SH-SY5Y (cell line): ENCODE results near the gene UBE2J2.

ENCODE experiments used
- GATA2 ChIP-seq: IDR thresholded peaks from 2 replicates; pipeline ENCODE4 v1.6.1; 2011; ENCODE audit warnings: mild to moderate bottlenecking, low read depth, low read length
- GATA3 ChIP-seq: IDR thresholded peaks from 2 replicates; pipeline ENCODE4 v1.6.1; 2011; ENCODE audit warnings: low read depth, mild to moderate bottlenecking, low read length, moderate library complexity

- TF ChIP-seq GATA2 (no peak), GATA3 (no peak)
Observed at GRCh38 chr1:1260843-1261560, 12.7 kb downstream of the UBE2J2 start.
